T-helper 1 cell treated with Interleukin-12 subunit alpha and Interleukin-12 subunit beta and Interleukin-4 antibody, amounts not matched to agents 30 μg/mL and 1 μg/mL, for 36 hours (primary cell): ENCODE results near the gene CD226.
"Not testable (repeated sequence)": the region's sequence is repeated elsewhere in the genome, so short reads cannot be mapped to it uniquely, and the experiment has no call there.

Experiments used
- H3K27ac Mint-ChIP-seq: one replicate; pipeline ENCODE4 v1.8.0; 2021; ENCODE audit warnings: mild to moderate bottlenecking, mixed read lengths
- H3K27me3 Mint-ChIP-seq: one replicate; pipeline ENCODE4 v1.8.0; 2021; ENCODE audit warnings: low read depth, mixed read lengths
- H3K36me3 Mint-ChIP-seq: one replicate; pipeline ENCODE4 v1.8.0; 2021; ENCODE audit warnings: low read depth, mixed read lengths
- H3K4me1 Mint-ChIP-seq: one replicate; pipeline ENCODE4 v1.8.0; 2021; ENCODE audit warnings: low read depth, mixed read lengths
- H3K4me3 Mint-ChIP-seq: one replicate; pipeline ENCODE4 v1.8.0; 2021; ENCODE audit warnings: mild to moderate bottlenecking, moderate library complexity, mixed read lengths
- H3K9me3 Mint-ChIP-seq: one replicate; pipeline ENCODE4 v1.8.0; 2021; ENCODE audit warnings: mixed read lengths

The CD226 gene

DNA sequence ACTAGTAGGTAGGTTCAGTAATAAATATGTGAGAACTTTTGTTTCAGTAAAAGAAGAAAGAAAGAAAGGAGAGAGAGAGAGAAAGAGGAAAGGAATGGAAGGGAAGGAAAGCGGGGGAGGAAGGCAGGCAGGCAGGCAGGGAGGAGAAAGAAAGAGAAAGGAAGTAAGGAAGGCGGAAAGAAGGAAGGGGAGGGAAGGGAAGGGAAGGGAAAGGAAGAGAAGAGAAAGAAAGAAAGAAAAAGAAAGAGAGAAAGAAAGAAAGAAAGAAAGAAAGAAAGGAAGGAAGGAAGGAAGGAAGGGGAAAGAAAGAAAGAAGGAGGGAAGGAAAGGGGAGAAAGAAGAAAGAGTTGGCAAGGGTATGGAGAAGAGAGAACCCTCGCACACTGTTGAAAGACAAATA lies 67.6 kb downstream of the CD226 start:
- no peaks in the 10 kb centered on the region for H3K27me3 Mint-ChIP-seq
- no peak overlapping the region for H3K4me3 Mint-ChIP-seq
- H3K4me1 Mint-ChIP-seq, result peaks cover 35% of the 10 kb centered on the region
- peaks cover 29% of the 10 kb centered on the region for H3K36me3 Mint-ChIP-seq
- H3K27ac Mint-ChIP-seq, result no peak overlapping the region
- no peaks in the 10 kb centered on the region for H3K9me3 Mint-ChIP-seq

DNA sequence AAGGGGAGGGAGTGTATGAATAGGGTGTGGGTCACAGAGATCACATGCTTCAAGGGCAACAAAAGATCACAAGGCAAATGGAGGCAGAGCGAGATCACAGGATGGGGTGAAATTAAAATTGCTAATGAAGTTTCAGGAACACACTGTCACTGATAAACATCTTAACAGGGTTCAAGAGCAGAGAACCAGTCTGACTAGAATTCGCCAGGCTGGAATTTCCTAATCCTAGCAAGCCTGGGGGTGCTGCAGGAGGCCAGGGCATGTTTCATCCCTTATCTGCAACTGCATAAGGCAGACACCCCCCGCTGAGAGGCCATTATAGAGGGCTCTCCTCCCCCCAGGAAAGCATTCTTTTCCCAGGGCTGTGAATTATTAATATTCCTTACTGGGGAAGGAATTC lies 68.6 kb downstream of the CD226 start:
- peaks cover 36% of the 10 kb centered on the region for H3K36me3 Mint-ChIP-seq
- not testable (repeated sequence) for H3K4me3 Mint-ChIP-seq, H3K9me3 Mint-ChIP-seq, H3K27me3 Mint-ChIP-seq, H3K27ac Mint-ChIP-seq
- H3K4me1 Mint-ChIP-seq, result peaks cover 33% of the 10 kb centered on the region

DNA sequence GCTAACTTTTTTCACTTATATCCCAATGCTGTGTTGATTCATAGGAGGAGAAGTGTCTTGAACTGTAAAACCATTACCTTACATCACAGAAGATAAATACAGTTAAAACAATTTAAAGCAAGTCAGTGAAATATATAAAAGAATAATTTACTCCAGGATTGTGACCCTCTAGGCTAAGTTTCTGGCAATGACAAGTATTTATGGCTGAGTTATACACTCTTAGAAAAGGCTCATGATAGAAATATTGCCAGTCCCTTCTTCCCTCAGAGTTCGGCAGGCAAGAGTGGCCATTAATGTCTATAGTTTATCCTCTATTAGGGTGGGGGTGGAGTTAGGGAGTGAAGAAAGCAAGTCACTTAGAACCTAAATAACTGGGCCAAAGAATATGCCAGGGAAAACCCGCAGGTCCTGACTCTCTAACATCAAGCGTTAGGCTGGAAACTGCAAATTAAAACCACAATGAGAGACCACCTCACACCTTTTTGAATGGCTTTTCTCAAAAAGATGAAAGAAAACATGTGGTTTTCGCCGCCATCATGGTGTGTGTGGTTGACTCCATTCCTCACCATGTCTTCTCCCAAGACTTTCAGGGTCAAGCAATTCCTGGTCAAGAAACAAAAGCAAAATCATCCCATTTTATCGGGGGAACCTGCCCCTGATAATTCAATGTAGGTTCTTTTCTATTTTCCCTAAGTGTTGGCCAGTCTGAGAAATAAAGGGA lies 69.3 kb downstream of the CD226 start:
- Mint-ChIP-seq H3K9me3 (no peaks in the 10 kb centered on the region), H3K36me3 (peaks cover 38% of the 10 kb centered on the region), H3K4me1 (peaks cover 30% of the 10 kb centered on the region), H3K27me3 (no peaks in the 10 kb centered on the region), H3K4me3 (no peak overlapping the region), H3K27ac (no peak overlapping the region)

DNA sequence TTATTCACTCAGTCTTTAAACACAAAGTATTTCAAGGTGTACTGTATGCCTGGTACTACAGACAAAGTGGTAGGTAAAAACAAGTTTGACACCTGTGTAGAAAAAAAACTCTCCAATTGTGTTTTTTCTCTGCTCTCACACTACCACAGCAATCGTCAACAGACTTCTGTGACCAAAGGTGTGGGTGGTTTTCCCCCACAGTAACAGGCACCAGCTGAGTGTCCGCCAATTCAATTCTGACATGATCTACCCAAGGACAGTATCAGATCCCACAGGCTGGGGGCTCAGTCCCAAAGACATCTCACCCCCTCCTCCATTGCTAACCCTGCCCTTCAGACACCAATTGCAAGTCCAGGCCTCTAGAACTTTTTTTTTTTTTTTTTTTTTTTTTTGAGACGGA lies 71.2 kb downstream of the CD226 start:
- peaks cover 42% of the 10 kb centered on the region for H3K36me3 Mint-ChIP-seq
- H3K4me3 Mint-ChIP-seq, result no peak overlapping the region
- H3K27ac Mint-ChIP-seq, result no peak overlapping the region
- H3K27me3 Mint-ChIP-seq, result no peaks in the 10 kb centered on the region
- H3K4me1 Mint-ChIP-seq, result peaks cover 29% of the 10 kb centered on the region
- no peaks in the 10 kb centered on the region for H3K9me3 Mint-ChIP-seq

DNA sequence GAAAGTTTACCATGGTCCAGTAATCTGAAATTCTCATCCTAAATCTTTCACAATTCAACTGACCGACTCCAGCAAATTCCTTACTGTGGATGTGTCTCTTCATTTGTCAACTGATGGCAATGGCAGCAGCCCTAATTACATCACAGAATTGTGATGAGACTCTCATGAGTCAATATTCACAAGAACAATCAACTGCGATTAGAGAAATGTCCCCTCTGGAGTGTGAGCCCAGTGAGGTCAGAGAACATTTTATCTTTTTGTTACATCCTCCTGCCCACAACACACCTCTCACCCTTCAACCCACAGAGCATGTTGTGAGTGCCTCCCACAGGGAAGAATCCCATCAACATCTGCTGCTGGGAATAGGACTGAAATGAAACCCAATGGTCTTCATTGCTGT lies 73.6 kb downstream of the CD226 start:
- H3K9me3 Mint-ChIP-seq, result no peaks in the 10 kb centered on the region
- no peak overlapping the region for H3K4me3 Mint-ChIP-seq
- H3K27ac Mint-ChIP-seq, result no peak overlapping the region
- H3K36me3 Mint-ChIP-seq, result peaks cover 45% of the 10 kb centered on the region
- H3K4me1 Mint-ChIP-seq, result peaks cover 24% of the 10 kb centered on the region
- H3K27me3 Mint-ChIP-seq, result no peaks in the 10 kb centered on the region

DNA sequence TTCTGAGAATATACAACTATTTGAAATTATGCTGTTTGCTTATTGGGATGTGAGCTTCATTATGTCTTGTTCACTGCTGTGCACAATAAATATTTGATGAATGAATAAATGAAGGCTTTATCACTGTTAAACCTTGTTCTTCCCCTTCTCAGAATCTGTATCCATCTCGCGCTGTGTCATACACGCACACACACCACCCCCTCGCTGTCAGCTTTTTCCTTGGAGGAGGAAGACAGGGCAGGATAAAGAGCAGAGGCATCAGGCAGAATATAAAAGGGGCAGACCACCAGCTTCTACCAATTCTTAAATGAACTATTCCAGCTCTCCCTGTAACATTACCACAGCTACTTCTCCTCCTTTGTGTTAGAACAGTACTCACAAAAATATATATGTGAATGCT lies 75.0 kb downstream of the CD226 start:
- Mint-ChIP-seq H3K4me3 (no peak overlapping the region), H3K27ac (no peak overlapping the region), H3K4me1 (peaks cover 23% of the 10 kb centered on the region), H3K27me3 (no peaks in the 10 kb centered on the region), H3K36me3 (peaks cover 48% of the 10 kb centered on the region), H3K9me3 (no peaks in the 10 kb centered on the region)

DNA sequence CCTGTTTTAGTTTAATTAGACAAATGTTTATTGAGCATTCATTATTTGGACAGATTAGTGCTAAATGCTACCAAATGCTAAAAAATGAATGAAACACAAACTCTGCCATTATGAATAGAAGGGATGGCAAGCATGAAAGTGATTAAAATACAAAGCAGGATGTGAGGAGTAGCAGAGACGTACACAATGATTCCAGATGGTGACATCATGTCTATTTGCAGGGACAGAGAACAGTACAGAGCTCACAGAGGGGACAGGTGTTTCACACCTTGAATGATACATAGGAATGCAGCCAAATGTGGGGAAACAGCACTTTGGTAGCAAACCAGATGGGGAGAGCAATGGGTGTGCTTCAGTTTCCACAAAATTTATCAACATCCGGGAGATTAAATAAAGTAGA lies 76.3 kb downstream of the CD226 start:
- Mint-ChIP-seq H3K27me3 (no peaks in the 10 kb centered on the region), H3K9me3 (no peaks in the 10 kb centered on the region), H3K27ac (peak overlapping the region; percentile 4), H3K36me3 (peaks cover 56% of the 10 kb centered on the region), H3K4me3 (no peak overlapping the region), H3K4me1 (peaks cover 23% of the 10 kb centered on the region)

DNA sequence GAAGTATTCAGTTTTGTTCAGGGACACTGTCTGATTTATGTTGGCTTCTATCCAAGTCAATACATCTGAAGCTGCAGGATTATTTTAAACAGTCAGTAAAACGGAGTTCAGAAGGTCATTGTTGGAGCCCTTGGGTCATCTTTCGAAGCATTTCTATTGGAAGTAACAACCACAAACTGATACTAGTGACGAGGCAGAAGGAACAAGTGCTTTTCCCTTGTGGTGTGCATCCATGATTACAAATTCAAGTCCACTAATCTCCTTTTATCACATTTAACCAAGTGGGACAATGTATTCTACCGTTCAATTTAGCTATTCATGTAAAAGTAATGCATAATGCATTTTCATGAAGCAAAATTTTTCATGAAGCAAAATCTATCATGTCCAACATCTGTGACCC lies 76.9 kb downstream of the CD226 start:
- Mint-ChIP-seq H3K27me3 (no peaks in the 10 kb centered on the region), H3K27ac (no peak overlapping the region), H3K36me3 (peaks cover 58% of the 10 kb centered on the region), H3K4me3 (no peak overlapping the region), H3K4me1 (peaks cover 24% of the 10 kb centered on the region), H3K9me3 (no peaks in the 10 kb centered on the region)

DNA sequence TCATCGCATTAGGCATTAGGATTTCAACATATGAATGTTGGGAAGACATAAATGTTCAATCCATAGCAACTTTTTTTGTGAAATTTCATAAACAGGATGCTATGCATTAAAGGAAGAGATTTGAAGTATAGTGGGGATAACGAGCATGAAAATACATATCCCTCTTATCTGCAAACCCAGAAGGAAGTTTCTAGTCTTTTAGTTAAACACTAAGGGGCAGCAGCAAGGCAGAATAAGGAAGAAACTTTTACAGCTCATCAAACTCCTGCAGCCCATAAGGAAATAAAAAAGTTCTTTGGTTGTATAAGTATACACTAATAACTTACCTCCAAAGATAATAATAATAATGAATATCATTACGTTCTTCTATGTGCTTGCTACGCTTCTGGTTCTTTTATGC lies 81.5 kb downstream of the CD226 start:
- Mint-ChIP-seq H3K27me3 (no peaks in the 10 kb centered on the region), H3K4me3 (no peak overlapping the region), H3K27ac (no peak overlapping the region), H3K4me1 (peaks cover 4% of the 10 kb centered on the region), H3K36me3 (peaks cover 61% of the 10 kb centered on the region), H3K9me3 (no peaks in the 10 kb centered on the region)

DNA sequence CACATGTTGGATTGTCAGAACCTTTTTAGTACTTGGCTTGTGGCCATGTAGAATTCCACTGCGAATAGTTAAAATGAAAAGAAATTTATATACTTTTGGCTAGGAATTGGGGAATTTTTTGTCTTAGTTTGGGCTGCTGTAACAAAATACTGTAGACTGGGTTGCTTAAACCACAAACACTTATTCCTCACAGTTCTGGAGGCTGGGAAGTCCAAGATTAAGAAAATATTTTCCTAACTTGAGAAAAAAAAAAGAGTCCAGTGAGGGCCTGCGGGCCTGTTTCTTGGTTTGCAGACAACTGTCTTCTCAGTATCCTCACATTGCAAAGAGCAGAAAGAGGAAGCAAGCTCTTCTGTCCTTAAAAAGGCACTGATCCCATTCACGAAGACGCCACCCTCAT lies 81.9 kb downstream of the CD226 start:
- Mint-ChIP-seq H3K4me3 (no peak overlapping the region), H3K27ac (no peak overlapping the region), H3K36me3 (peaks cover 57% of the 10 kb centered on the region), H3K9me3 (no peaks in the 10 kb centered on the region), H3K27me3 (no peaks in the 10 kb centered on the region), H3K4me1 (peaks cover 4% of the 10 kb centered on the region)

DNA sequence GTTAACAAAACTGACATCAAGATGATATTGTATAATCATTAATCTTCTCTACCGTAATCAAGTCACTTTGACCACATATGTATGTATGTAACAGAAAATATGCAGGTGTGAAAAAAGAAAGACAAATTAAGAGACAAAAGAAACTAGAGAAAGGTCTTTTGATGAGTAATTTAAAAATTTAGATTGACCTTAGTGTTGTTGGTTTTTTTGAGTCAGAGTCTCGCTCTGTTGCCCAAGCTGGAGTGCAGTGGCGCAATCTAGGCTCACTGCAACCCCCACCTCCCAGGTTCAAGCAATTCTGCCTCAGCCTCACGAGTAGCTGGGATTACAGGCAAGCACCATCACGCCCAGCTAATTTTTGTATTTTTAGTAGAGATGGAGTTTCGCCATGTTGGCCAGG lies 82.9 kb downstream of the CD226 start:
- H3K9me3 Mint-ChIP-seq, H3K4me1 Mint-ChIP-seq, H3K4me3 Mint-ChIP-seq, H3K27me3 Mint-ChIP-seq, H3K27ac Mint-ChIP-seq: not testable (repeated sequence)
- peaks cover 53% of the 10 kb centered on the region for H3K36me3 Mint-ChIP-seq

DNA sequence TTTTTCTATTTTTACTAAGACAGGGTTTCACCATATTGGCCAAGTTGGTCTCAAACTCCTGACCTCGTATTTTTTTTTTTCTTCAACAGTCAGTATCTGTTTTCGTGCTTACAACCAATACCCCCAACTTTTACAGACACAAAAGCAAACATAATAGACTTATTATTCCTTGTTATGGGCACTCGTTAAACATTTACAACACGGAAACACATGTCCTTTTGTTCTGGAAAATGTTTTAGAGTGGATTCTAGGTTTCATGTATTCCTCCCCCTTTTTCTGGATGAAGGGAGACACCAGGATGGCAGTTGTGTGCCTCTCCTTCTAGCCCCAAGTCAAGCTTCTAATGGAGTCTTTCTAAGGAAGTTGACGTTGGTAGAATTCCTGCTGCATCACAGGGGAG lies 88.8 kb downstream of the CD226 start:
- no peak overlapping the region for H3K27ac Mint-ChIP-seq
- H3K9me3 Mint-ChIP-seq, result no peaks in the 10 kb centered on the region
- no peaks in the 10 kb centered on the region for H3K4me1 Mint-ChIP-seq
- H3K36me3 Mint-ChIP-seq, result peaks cover 36% of the 10 kb centered on the region
- H3K4me3 Mint-ChIP-seq, result no peak overlapping the region
- H3K27me3 Mint-ChIP-seq, result no peaks in the 10 kb centered on the region

DNA sequence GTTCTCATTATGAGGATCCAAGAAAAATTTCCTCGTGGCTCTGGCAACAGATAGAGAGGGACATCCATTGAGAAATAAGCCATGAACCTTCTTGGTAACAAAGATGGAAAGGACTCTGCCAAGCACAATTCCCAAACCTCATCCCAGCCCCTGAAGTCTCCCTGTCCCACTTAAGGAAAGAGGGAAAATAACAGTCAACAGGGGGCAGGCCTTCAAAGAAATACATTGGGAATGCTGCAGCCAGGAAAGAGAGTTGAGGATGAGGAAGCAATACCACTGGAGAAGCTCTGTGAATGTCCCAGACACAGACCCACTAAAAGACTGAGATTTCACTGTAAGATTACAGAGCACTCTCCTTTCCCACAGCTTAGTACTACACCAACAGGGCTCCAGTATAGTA lies 93.2 kb downstream of the CD226 start:
- Mint-ChIP-seq H3K4me3 (no peak overlapping the region), H3K4me1 (no peaks in the 10 kb centered on the region), H3K27me3 (no peaks in the 10 kb centered on the region), H3K27ac (no peak overlapping the region), H3K36me3 (peaks cover 27% of the 10 kb centered on the region), H3K9me3 (no peaks in the 10 kb centered on the region)

DNA sequence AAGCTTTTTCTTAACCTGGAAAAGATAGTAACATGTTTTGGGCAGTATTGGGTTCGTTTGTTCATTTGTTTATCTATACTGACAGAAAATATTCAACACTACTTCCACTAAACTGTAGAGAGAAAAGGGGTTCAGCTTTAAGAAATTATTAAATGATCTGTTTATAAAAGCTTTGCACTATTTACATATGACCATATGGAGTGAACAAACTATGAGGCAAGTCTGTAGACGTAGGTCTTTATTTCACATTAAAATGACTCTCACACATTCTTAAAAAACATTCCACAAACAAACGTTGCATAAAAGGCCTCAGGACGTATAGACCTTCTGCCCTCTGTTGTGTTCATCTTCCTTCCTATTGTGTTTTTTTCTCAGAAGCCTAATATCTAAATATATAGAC lies 94.6 kb downstream of the CD226 start:
- H3K36me3 Mint-ChIP-seq, result peaks cover 20% of the 10 kb centered on the region
- no peak overlapping the region for H3K27ac Mint-ChIP-seq
- H3K9me3 Mint-ChIP-seq, result no peaks in the 10 kb centered on the region
- no peaks in the 10 kb centered on the region for H3K27me3 Mint-ChIP-seq
- no peak overlapping the region for H3K4me3 Mint-ChIP-seq
- H3K4me1 Mint-ChIP-seq, result no peaks in the 10 kb centered on the region

DNA sequence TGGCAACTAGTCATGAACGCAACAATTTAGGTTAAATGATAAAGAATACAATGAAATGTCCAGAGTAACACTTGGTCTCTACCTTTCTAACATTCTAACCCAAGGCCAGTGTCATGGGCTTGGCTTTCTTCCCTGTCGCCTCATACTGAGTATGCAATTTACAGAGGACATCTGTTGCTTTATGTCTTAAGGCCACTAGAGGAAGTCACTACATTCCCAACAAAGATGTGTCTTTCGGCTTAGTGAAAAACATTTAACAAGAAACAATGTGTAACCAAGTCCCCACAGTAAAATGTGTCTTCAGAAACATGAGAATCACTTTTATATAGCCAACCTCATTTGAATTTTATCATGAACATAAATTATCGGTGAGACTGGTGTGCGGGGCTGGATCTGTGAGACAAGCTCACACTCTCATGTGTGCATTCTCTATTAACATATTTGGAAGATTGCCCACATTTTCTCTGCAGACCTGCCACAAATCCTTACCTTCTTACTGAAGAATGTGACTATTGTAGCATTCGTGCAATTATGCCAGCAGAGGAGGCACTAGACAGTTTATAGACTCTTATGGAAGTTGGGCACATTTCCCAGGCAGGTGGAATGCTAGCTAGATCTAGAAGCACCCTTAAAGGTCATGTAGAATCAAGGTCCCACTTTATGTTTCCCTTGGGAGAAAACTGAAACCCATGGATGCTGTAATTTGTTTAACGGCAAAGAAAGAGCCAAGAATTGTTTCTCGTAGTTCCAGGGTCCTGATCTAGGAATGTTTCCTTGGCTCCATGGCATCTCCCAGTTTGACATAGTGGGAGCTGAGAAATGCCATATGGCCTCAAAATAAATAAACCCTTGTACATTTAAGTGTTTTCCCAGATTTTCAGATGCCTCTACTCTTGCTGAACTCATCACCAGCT lies 101.8 kb downstream of the CD226 start:
- Mint-ChIP-seq H3K36me3 (no peaks in the 10 kb centered on the region), H3K4me3 (no peak overlapping the region), H3K9me3 (no peaks in the 10 kb centered on the region), H3K27ac (no peak overlapping the region), H3K4me1 (no peaks in the 10 kb centered on the region), H3K27me3 (no peaks in the 10 kb centered on the region)
